NCI-H748 (cell line): ENCODE data around the gene CCDC190.
"Not testable (repeated sequence)": the region's sequence is repeated elsewhere in the genome, so short reads cannot be mapped to it uniquely, and the experiment has no call there.

Experiments used
- DNase-seq: peaks from one replicate; lab custom pipeline; 2025; ENCODE audit not compliant: unreplicated experiment; lab: John Stamatoyannopoulos, UW

CCDC190 gene

DNA sequence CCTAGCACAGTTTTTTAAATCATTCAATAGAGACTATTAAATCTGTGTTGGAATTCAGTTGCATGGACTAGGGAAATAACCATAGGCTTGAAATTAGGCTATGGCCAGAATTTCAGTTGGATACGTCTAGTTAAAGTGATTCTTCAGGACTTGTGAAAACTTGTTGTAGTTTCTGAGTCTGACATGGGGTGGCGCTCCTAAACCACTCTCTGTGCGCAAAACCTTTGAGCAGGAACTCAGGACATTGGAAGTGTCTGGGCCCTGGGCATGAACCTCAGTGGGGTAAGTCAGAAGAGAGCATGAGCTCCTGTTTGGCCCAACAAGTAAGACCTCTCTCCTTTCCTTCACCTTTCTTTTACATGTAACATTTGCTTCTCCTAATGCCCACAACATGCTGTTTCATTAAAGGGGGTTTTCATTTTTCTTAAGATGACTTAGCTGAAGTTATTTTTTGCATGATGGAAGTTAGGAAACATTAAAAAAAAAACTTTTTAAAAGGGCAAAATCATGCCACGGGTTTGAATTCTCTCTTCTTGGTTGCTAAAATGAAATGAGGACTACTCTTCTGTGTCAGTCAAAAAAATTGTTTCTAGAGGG is 17.1 kb upstream of the CCDC190 start:
- peak; percentile 85 for DNase-seq

DNA sequence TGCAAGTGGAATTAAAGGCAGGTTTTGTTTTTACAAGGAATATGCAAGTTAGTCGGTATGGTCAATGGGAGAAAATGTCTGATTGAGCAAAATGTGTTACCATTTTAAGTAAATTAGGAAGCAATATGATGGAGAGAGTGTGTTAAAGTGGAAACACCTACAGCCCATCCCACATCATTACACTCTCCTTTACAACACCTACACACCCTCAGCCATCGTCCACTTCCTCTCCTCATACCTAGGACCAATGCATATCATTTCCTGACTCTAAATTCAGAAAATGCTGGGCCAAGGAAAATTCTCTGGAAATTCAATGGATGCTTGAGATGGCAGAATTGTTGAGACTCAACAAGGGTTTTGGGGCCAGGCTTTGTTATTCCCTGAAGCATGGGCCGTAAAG is 16.4 kb upstream of the CCDC190 start:
- no peak for DNase-seq

- DNase-seq: no peak
Observed at GRCh38 chr1:162876751-162877150, 15.8 kb upstream of the CCDC190 start.

GRCh38 chr1:162873671-162874666 is 13.0 kb upstream of the CCDC190 start:
- DNase-seq: peak; percentile 93

- DNase-seq: peak; percentile 16
Observed at GRCh38 chr1:162872981-162873380, 12.0 kb upstream of the CCDC190 start.

GRCh38 chr1:162871417-162871816 is 10.4 kb upstream of the CCDC190 start:
- not testable (repeated sequence) for DNase-seq

DNA sequence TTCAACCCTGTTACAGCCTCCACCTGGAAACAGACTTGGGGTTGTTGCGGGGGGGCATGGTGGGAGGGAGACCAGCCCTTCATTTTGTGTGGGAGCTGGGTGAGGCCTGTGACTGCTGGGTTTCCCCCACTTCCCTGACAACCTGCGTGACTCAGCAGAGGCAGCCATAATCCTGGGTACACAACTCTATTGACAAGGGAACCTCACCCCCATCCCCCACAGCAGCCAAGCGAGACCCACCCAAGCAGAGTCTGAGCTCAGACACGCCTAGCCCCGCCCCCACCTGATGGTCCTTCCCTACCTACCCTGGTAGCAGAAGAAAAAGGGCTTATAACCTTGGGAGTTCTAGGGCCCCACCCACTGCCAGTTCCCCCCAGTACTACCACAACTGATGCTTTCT is 8.0 kb upstream of the CCDC190 start:
- DNase-seq: no peak

DNA sequence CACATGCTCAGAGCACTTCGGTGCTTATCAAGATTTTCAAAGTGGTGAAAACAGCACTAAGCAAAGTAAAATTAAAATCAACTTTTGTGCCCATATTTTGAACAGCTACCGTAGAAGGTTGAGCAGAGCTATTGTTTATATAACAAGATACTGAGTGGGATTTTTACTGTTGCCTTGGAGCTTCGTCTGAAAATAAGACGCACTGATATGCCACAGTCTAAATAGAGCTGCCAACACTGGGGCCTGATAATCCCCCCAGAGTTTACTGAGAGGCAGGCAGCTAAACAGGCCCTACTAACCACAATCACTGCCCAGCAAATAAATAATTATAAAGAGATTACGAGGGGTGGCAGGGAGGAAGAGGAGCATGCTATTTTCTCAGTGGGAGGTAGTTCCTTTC is 650 bp upstream of the CCDC190 start:
- peak; percentile 31 for DNase-seq

DNA sequence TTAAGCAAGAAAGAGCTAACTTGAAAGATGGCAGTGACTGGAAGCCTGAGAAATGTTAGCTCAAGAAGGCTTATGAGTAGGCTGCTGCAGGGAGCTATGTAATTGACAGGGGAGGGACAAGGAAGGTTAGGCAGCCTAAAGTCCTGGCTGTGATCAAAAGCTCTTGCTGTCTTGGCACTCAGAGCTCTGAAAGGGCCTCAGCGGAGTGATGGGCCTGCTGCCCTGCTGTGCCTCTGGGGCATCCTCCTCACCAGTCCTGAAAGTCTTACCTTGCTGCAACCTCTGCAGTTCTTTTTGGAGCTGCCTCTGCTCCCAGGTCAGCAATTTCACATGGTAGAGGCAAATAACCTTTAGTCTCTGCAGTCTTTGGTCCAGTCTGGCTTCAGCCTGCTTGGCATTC is 1.8 kb downstream of the CCDC190 start:
- no peak for DNase-seq

DNA sequence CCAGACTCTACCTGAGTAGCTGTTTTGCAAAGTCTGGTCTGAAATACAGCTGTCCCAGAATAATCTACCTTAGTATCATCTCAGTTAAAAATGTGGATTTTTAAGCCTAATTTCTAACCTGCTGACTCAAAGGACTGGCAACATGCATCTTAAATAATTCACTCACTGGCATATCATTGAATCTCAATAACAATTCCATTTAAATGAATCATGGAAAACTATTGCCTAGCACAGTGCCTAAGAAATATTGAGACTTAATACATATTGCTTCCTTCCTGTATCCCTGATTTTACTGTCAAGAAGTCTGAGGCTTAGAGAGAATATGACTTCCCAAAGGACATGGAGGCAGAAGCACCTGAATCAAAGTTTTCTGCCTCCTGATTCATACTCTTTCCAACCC is 3.1 kb downstream of the CCDC190 start:
- DNase-seq: no peak

GRCh38 chr1:162856260-162856659 is 4.7 kb downstream of the CCDC190 start:
- DNase-seq: no peak

- no peak for DNase-seq
Observed at GRCh38 chr1:162855461-162856150, 5.4 kb downstream of the CCDC190 start.

DNA sequence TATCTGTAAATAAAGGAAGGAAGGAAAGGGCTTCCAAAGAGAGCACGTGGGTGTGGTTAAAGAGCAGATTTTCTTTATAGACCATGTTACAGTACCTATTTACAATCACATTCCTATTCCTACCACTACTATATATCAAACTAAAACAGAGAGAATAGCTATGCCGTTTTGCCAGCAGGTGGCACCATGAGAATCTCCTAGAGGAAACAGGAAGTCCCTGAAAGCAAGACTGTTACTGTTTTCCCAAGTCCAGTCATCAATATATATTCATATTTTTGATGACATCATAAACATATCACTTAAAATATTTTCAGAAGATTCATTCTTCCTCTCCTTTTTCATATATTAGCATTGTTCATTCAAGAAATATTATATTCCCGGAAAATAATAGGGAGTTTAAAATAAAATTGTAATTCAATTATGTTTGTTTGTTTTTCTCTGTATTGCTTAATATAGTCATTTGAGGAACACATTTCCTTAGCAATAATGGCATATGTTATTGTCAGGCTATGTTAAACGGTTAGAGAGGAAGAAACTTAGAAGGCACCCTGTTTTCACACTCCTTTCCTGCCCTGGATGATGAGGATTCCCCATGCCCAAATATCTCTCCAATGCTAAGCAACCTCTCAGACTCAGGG is 6.6 kb downstream of the CCDC190 start:
- peak; percentile 82 for DNase-seq

- no peak for DNase-seq
Observed at GRCh38 chr1:162851341-162851740, 9.6 kb downstream of the CCDC190 start.

GRCh38 chr1:162849711-162850110 is 11.3 kb downstream of the CCDC190 start:
- no peak for DNase-seq

DNA sequence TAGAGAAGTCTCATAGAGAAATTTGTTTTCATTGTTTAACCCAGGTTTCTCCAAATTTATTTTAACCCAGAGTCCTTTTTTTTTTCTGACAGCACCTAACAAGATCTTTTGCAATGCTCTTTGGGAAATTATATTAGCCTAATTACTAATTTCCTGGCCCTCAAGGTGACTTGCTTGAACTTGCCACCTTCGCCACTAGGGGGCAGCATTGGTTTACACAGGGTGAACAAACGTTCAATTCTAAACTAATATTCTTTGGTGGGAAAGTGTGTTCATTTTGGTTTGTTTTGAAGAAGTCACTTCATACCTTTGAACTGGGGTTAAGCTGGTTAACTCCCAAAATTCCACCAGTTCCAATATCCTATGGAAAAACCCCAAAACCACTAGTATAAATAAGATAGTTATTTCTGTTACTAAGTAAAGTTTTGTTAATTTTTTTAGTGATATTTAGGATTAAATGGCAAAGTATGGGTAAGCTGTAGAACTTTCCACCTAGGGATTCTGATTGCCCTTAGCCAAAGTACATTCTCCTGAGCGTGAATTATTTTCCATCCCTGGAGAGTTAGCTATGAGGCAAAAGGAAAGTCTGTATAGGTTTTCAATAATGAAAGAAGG is 13.0 kb downstream of the CCDC190 start:
- DNase-seq: peak; percentile 78

DNA sequence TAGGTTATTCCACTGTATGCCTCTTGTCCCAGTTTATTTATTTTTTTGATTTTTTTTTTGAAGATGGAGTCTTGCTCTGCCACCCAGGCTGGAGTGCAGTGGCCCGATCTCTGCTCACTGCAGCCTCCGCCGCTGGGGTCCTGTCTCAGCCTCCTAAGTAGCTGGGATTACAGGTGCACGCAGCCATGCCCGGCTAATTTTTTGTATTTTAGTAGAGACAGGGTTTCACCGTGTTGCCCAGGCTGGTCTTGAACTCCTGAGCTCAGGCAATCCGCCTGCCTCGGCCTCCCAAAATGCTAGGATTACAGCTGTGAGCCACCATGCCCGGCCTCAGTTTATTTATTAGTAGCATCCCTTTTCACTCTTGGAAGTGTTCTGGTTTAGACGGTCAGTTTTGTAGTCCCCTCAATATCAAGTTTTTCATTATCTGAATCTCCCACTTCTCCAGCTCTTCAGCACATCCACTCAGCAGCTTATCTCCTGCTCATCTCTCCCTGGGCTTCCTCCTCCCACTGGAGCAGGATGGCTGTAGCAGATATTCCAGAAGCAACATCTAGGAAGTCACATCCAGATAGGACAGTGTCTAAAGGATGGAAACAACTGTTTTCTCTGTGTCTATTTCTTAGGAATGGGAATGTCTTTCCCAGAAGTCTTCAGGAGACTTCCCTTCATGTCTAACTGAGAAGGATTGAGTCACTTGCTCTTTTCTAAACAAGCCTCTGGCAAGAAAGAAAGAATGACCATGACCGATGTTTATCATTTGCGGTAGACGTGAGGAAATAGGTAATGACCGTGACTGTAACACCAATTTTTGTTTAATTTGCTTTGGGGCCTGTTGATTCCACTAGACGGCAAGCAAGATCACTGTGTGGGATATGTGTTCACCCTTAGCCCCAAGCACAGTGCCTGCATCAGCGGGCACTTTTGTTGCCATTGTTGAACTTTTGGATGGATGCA is 14.4 kb downstream of the CCDC190 start:
- no peak for DNase-seq

GRCh38 chr1:162844153-162844552 is 16.8 kb downstream of the CCDC190 start:
- DNase-seq: no peak

GRCh38 chr1:162840250-162840839 is 20.6 kb downstream of the CCDC190 start:
- DNase-seq: no peak
